HG02588 (cell line): ENCODE data around the gene PSG3.
"Not testable (repeated sequence)": the region's sequence is repeated elsewhere in the genome, so short reads cannot be mapped to it uniquely, and the experiment has no call there.

Experiments
- ATAC-seq: cut with Tn5 transposase; IDR thresholded peaks from one replicate; pipeline ENCODE4 v1.9.1; 2021; ENCODE audit warnings: mild to moderate bottlenecking, moderate library complexity; ENCODE audit not compliant: unreplicated experiment

Gene PSG3

GRCh38 chr19:42695811-42696503 lies 44.3 kb downstream of the PSG3 start:
- ATAC-seq = no peak

- no peak for ATAC-seq
Observed at GRCh38 chr19:42693760-42694350, 46.4 kb downstream of the PSG3 start.

DNA sequence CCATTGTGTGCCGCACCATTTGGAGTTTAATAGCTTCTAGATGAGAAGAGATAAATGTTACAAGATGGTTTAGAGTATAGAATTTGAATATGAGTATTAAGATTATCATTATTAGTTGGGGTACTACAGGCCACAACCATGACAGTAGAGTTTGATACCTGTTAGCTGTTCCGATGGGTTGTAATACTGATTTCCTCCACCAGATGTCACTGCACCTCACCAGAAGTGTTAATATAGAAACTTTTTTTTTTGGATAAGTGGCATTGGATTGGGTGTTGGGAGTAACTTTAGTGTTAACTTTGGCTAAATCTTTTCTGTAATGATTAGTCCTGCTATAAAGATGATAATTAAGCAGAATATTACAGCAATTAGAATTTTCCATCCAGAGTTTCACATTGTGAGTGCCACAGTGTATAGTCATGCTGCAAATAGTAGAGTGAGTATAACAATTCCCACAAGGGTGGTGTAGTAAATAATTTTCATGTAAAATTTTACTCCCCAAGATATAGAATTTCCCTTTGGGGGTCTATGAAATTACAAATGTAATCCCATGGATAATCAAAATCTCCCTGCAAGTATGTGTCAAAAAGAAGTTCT lies 56.3 kb downstream of the PSG3 start:
- no peak for ATAC-seq

GRCh38 chr19:42676326-42676725 lies 64.0 kb downstream of the PSG3 start:
- ATAC-seq = not testable (repeated sequence)

DNA sequence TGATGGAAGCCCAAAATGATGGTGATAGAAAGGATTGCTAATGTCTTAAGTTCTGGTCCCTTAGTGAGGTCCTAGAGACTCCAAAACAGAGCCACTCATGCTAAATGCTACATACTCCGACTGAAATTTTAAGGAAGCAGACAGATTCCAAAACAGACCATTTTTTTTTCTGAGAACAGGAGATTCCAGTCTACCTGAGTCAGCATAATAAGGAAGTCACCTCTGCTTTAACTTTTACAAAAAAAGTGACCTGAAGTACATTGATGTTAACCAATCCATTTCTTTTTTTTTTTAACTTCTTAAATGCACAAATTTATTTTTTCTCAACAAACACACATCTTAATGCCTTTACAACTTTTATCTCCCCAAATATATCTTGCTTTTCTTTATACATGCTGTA lies 65.7 kb downstream of the PSG3 start:
- not testable (repeated sequence) for ATAC-seq
